Right lobe of liver (tissue), 6 donors: ENCODE results near the gene CUBN. TPM values are rescaled to one million over a fixed set of nuclear protein-coding genes. Genes with fewer than 3 reads are reported as not detected.

Experiments used
- ATAC-seq, 4 donors: fragments of 200-7000 bp; cut with Tn5 transposase; one replicate each; pipeline ENCODE4 v1.9.1; 2020; ENCODE audit warnings: mild to moderate bottlenecking in 4 of 4, moderate library complexity in 4 of 4
- DNase-seq, 3 donors: peaks; one replicate each; pipeline ENCODE4 v3.0.0-alpha.2; 2020
- H3K27ac ChIP-seq, 3 donors: fragments of 200-600 bp; one replicate each; pipeline ENCODE4 v1.8.0; 2022
- H3K27me3 ChIP-seq, 2 donors: fragments of 200-600 bp; one replicate each; pipeline ENCODE4 v1.8.0; 2022
- H3K36me3 ChIP-seq, 4 donors: fragments of 200-600 bp; sonication (generic) in 1 of 4; one replicate each; pipeline versions ENCODE4 v1.5.1 to v1.8.0; 2017 to 2022; ENCODE audit warnings: control low read depth in 1 of 4
- H3K4me1 ChIP-seq, 4 donors: fragments of 200-600 bp; sonication (generic) in 1 of 4; one replicate each; pipeline versions ENCODE4 v1.5.1 to v1.8.0; 2017 to 2022; ENCODE audit warnings: control low read depth in 1 of 4
- H3K4me3 ChIP-seq, 3 donors: fragments of 200-600 bp; one replicate each; pipeline ENCODE4 v1.8.0; 2022
- H3K9me3 ChIP-seq, 4 donors: fragments of 200-600 bp; sonication (generic) in 1 of 4; one replicate each; pipeline versions ENCODE4 v1.5.1 to v1.8.0; 2017 to 2022; ENCODE audit warnings: control low read depth in 1 of 4
- CTCF ChIP-seq, 4 donors: fragments of 200-600 bp in 3 of 4; fragments of 450-650 bp in 1 of 4; IDR thresholded peaks; one replicate each; pipeline versions ENCODE4 v1.5.1 to v1.8.0; 2016 to 2022; ENCODE audit warnings: antibody characterized with exemption in 4 of 4, mild to moderate bottlenecking in 2 of 4
- POLR2A ChIP-seq: fragments of 450-650 bp; IDR thresholded peaks from one replicate; pipeline ENCODE4 v1.6.1; 2017; ENCODE audit warnings: antibody characterized with exemption, mild to moderate bottlenecking
- WGBS: methylation state at CpG from one replicate; pipeline ENCODE4 v1.1.6; 2018; ENCODE audit warnings: low coverage, low lambda C conversion rate; ENCODE audit not compliant: insufficient coverage; ENCODE audit errors: missing lambda C conversion rate; 5-methylcytosine and 5-hydroxymethylcytosine counted together
- intact Hi-C, 2 donors: fragments of 100-400 bp; cut with DNase I; formaldehyde crosslinking; loops; one replicate each; pipeline versions ENCODE4 v1.11.2 to v1.14.1; 2022
- total RNA-seq, 6 experiments: library from RNA; depleted of rRNA in 2 of 6; stranded (reverse); fragments of >200 nt in 2 of 6; fragmentation: NEBNext Ultra II Directional in 3 of 6; extraction: Animal tissue kit (Norgen Biotek cat#: 25700) in 3 of 6; gene quantifications; one replicate each; pipeline versions ENCODE4 v1.1.0 to v1.2.4, GENCODE V29; 2016 to 2023
- donor health status: DM: no; HTN: yes; CAD: no.
- donor health status: DM: no; HTN: no; CAD: no.
- donor health status: DM: no; HTN: no; CAD: no.
- donor health status: DM: no; HTN: yes; CAD: no.
- donor health status: DM: no; HTN: yes; CAD: no.

CUBN gene
- total RNA-seq, 6 experiments from 2014 or later, result 0.07 to 0.74 (median 0.27) TPM

DNA sequence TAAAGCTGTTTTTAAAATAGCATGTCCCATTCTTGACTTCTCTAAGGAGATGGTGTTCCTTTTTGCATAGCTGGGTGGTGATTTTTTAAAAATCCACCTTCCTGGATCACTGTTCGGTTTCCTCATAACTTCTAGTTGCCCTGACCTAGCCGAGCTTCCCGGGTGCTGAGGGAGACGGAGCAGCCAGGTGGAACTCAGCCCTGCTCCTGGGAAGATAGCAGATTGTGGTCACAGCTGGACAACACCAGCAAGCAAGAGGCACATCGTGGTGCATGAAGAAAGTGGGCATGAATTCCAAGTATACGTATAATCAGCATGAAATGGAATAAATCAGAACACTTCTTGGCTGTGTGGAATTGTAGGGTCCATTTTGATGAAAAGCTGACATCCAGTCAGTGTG lies 238.9 kb downstream of the CUBN start:
- TF ChIP-seq CTCF (IDR thresholded peaks at IDR 0.05) (no peak), POLR2A (no peak)
- DNase-seq (no peak), ATAC-seq (no peak)
- no peak overlapping the region for H3K27ac ChIP-seq
- H3K27me3 ChIP-seq, result no peaks in the 10 kb centered on the region
- peaks cover 0 to 9% (median 0%) of the 10 kb centered on the region in 4 donors for H3K4me1 ChIP-seq
- H3K9me3 ChIP-seq, result no peaks in the 10 kb centered on the region
- H3K36me3 ChIP-seq, result no peaks in the 10 kb centered on the region
- no peak overlapping the region for H3K4me3 ChIP-seq
- 64% methylated on average over 5 of the region's 6 CpGs for WGBS
- intact Hi-C loops, result no loop called here

GRCh38 chr10:16887565-16887964 lies 242.0 kb downstream of the CUBN start:
- no peak for TF ChIP-seq POLR2A
- no peak for TF ChIP-seq CTCF (IDR thresholded peaks at IDR 0.05)
- no peak overlapping the region for H3K4me3 ChIP-seq
- no peak for ATAC-seq
- no peaks in the 10 kb centered on the region for H3K9me3 ChIP-seq
- H3K27ac ChIP-seq, result no peak overlapping the region
- H3K36me3 ChIP-seq, result no peaks in the 10 kb centered on the region
- DNase-seq, result no peak
- no peaks in the 10 kb centered on the region for H3K27me3 ChIP-seq
- no peaks in the 10 kb centered on the region for H3K4me1 ChIP-seq
- 48% methylated on average over 3 of the region's 3 CpGs for WGBS
- intact Hi-C loops, result no loop called here

DNA sequence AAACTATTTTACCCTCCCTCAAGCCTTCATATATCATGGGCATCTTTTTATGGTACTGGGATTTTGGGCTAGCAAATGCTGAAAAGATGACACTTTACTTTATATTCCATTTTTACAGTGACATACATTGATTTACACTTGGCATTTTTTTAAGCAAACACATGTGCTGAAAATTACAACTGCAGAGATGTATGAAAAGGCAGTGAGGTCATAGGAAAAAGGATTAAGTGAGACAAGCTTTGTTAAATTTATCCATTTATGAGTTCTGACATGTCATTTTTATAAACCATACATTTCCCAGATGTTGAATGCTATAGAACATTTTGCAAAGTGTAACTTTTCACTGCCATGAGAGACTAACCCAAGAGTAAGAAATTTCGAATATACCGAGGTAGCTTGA lies 243.6 kb downstream of the CUBN start:
- WGBS, result 58% methylated on average over 2 of the region's 2 CpGs
- ATAC-seq (no peak), DNase-seq (no peak)
- H3K9me3 ChIP-seq, result no peaks in the 10 kb centered on the region
- no peak overlapping the region for H3K4me3 ChIP-seq
- TF ChIP-seq CTCF (IDR thresholded peaks at IDR 0.05), result no peak
- no peak for TF ChIP-seq POLR2A
- H3K4me1 ChIP-seq, result no peaks in the 10 kb centered on the region
- intact Hi-C loops, result no loop called here
- no peak overlapping the region for H3K27ac ChIP-seq
- H3K27me3 ChIP-seq, result no peaks in the 10 kb centered on the region
- no peaks in the 10 kb centered on the region for H3K36me3 ChIP-seq

GRCh38 chr10:16884497-16884896 lies 245.1 kb downstream of the CUBN start:
- TF ChIP-seq CTCF (IDR thresholded peaks at IDR 0.05) (no peak), POLR2A (no peak)

GRCh38 chr10:16883084-16883483 lies 246.5 kb downstream of the CUBN start:
- intact Hi-C loops, result no loop called here
- ATAC-seq, result no peak
- Histone ChIP-seq H3K4me3 (no peak overlapping the region), H3K27ac (no peak overlapping the region), H3K27me3 (no peaks in the 10 kb centered on the region), H3K36me3 (no peaks in the 10 kb centered on the region), H3K4me1 (no peaks in the 10 kb centered on the region), H3K9me3 (no peaks in the 10 kb centered on the region)
- TF ChIP-seq POLR2A (no peak), CTCF (IDR thresholded peaks at IDR 0.05) (no peak)
- DNase-seq, result no peak
- WGBS, result 74% methylated on average over 4 of the region's 4 CpGs

More at GRCh38 chr10:16884497-16884896, 245.1 kb downstream of the CUBN start:
- no peaks in the 10 kb centered on the region for H3K36me3 ChIP-seq
- no peak overlapping the region for H3K27ac ChIP-seq
- ATAC-seq (no peak), DNase-seq (no peak)
- H3K4me1 ChIP-seq, result no peaks in the 10 kb centered on the region
- intact Hi-C loops, result no loop called here
- no peak overlapping the region for H3K4me3 ChIP-seq
- 63% methylated on average over 2 of the region's 2 CpGs for WGBS
- no peaks in the 10 kb centered on the region for H3K27me3 ChIP-seq
- no peaks in the 10 kb centered on the region for H3K9me3 ChIP-seq
